Suprapubic skin (tissue), 4 donors: ENCODE results near the gene KRIT1. TPM values are rescaled to one million over a fixed set of nuclear protein-coding genes. Genes with fewer than 3 reads are reported as not detected.

ENCODE experiments used
- DNase-seq, 2 donors: peaks; one replicate each; pipeline ENCODE4 v3.0.0-alpha.2; 2019; ENCODE audit warnings: low spot score in 2 of 2
- H3K27ac ChIP-seq: fragments of 200-600 bp; sonication (generic); one replicate; pipeline ENCODE4 v1.5.1; 2019
- H3K27me3 ChIP-seq: fragments of 200-600 bp; sonication (generic); one replicate; pipeline ENCODE4 v1.5.1; 2019
- H3K36me3 ChIP-seq: fragments of 200-600 bp; sonication (generic); one replicate; pipeline ENCODE4 v1.5.1; 2019
- H3K4me1 ChIP-seq: fragments of 200-600 bp; sonication (generic); one replicate; pipeline ENCODE4 v1.5.1; 2019
- H3K4me3 ChIP-seq: fragments of 200-600 bp; sonication (generic); one replicate; pipeline ENCODE4 v1.5.1; 2019; ENCODE audit warnings: mild to moderate bottlenecking
- H3K9me3 ChIP-seq: fragments of 200-600 bp; sonication (generic); one replicate; pipeline ENCODE4 v1.5.1; 2019
- EP300 ChIP-seq: sonication (generic); formaldehyde crosslinking; IDR thresholded peaks from one replicate; pipeline ENCODE4 v1.6.1; 2017; ENCODE audit warnings: antibody characterized with exemption
- POLR2A ChIP-seq, 2 donors: fragments of 450-650 bp; IDR thresholded peaks; one replicate each; pipeline ENCODE4 v1.6.1; 2017; ENCODE audit warnings: antibody characterized with exemption in 2 of 2, mild to moderate bottlenecking in 2 of 2, moderate library complexity in 2 of 2
- POLR2AphosphoS5 ChIP-seq, 3 donors: sonication (generic); formaldehyde crosslinking; IDR thresholded peaks; one replicate each; pipeline ENCODE4 v1.6.1; 2017; ENCODE audit warnings: antibody characterized with exemption in 3 of 3
- WGBS: methylation state at CpG from one replicate; pipeline ENCODE4 v1.1.5; 2018; 5-methylcytosine and 5-hydroxymethylcytosine counted together
- total RNA-seq, 4 donors: library from RNA; depleted of rRNA; stranded (reverse); fragments of >200 nt; gene quantifications; one replicate each; pipeline ENCODE4 v1.1.0, GENCODE V29; 2016
- TF ChIP-seq, protein P1 (sequence below), 2 donors: fragments of 200-600 bp in 1 of 2; fragments of 450-650 bp in 1 of 2; sonication (generic) in 1 of 2; IDR thresholded peaks; one replicate each; pipeline ENCODE4 v1.5.1; 2016 to 2019; ENCODE audit warnings: antibody characterized with exemption in 2 of 2, mild to moderate bottlenecking in 1 of 2, moderate library complexity in 1 of 2

Gene KRIT1
- total RNA-seq, 4 donors from 2014 or later = 46.8 to 102 (median 60.1) TPM

- DNase-seq = no peak
- peak overlapping the region; percentile 36 for H3K27ac ChIP-seq
- TF ChIP-seq EP300 = no peak
- TF ChIP-seq, protein P1, sequence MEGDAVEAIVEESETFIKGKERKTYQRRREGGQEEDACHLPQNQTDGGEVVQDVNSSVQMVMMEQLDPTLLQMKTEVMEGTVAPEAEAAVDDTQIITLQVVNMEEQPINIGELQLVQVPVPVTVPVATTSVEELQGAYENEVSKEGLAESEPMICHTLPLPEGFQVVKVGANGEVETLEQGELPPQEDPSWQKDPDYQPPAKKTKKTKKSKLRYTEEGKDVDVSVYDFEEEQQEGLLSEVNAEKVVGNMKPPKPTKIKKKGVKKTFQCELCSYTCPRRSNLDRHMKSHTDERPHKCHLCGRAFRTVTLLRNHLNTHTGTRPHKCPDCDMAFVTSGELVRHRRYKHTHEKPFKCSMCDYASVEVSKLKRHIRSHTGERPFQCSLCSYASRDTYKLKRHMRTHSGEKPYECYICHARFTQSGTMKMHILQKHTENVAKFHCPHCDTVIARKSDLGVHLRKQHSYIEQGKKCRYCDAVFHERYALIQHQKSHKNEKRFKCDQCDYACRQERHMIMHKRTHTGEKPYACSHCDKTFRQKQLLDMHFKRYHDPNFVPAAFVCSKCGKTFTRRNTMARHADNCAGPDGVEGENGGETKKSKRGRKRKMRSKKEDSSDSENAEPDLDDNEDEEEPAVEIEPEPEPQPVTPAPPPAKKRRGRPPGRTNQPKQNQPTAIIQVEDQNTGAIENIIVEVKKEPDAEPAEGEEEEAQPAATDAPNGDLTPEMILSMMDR (IDR thresholded peaks at IDR 0.05) = no peak
- no peak for TF ChIP-seq POLR2A (IDR thresholded peaks at IDR 0.05)
- no peak for TF ChIP-seq POLR2AphosphoS5 (IDR thresholded peaks at IDR 0.05)
- H3K36me3 ChIP-seq = no peaks in the 10 kb centered on the region
- peaks cover 25% of the 10 kb centered on the region for H3K4me1 ChIP-seq
- no peaks in the 10 kb centered on the region for H3K27me3 ChIP-seq
- no peak overlapping the region for H3K4me3 ChIP-seq
- 70% methylated on average over 1 of the region's 1 CpG for WGBS
- H3K9me3 ChIP-seq = no peaks in the 10 kb centered on the region
Measured at GRCh38 chr7:92253251-92253650, 7.5 kb upstream of the KRIT1 start.

GRCh38 chr7:92251181-92251580 lies 5.5 kb upstream of the KRIT1 start:
- H3K9me3 ChIP-seq = no peaks in the 10 kb centered on the region
- H3K4me1 ChIP-seq = peaks cover 42% of the 10 kb centered on the region
- TF ChIP-seq POLR2AphosphoS5 (IDR thresholded peaks at IDR 0.05) = no peak
- TF ChIP-seq, protein P1 (IDR thresholded peaks at IDR 0.05) = no peak
- TF ChIP-seq POLR2A (IDR thresholded peaks at IDR 0.05) = no peak
- no peak for TF ChIP-seq EP300
- H3K36me3 ChIP-seq = no peaks in the 10 kb centered on the region
- H3K27me3 ChIP-seq = no peaks in the 10 kb centered on the region
- DNase-seq = no peak
- WGBS = 61% methylated on average over 1 of the region's 1 CpG
- no peak overlapping the region for H3K4me3 ChIP-seq
- H3K27ac ChIP-seq = no peak overlapping the region

- no peaks in the 10 kb centered on the region for H3K9me3 ChIP-seq
- no peaks in the 10 kb centered on the region for H3K36me3 ChIP-seq
- no peak overlapping the region for H3K4me3 ChIP-seq
- no peak for TF ChIP-seq POLR2AphosphoS5 (IDR thresholded peaks at IDR 0.05)
- TF ChIP-seq EP300 = no peak
- TF ChIP-seq POLR2A (IDR thresholded peaks at IDR 0.05) = no peak
- TF ChIP-seq, protein P1 (IDR thresholded peaks at IDR 0.05) = no peak
- no peak overlapping the region for H3K27ac ChIP-seq
- peaks cover 42% of the 10 kb centered on the region for H3K4me1 ChIP-seq
- H3K27me3 ChIP-seq = no peaks in the 10 kb centered on the region
- DNase-seq = no peak
Measured at GRCh38 chr7:92250603-92251002, 4.9 kb upstream of the KRIT1 start.

DNA sequence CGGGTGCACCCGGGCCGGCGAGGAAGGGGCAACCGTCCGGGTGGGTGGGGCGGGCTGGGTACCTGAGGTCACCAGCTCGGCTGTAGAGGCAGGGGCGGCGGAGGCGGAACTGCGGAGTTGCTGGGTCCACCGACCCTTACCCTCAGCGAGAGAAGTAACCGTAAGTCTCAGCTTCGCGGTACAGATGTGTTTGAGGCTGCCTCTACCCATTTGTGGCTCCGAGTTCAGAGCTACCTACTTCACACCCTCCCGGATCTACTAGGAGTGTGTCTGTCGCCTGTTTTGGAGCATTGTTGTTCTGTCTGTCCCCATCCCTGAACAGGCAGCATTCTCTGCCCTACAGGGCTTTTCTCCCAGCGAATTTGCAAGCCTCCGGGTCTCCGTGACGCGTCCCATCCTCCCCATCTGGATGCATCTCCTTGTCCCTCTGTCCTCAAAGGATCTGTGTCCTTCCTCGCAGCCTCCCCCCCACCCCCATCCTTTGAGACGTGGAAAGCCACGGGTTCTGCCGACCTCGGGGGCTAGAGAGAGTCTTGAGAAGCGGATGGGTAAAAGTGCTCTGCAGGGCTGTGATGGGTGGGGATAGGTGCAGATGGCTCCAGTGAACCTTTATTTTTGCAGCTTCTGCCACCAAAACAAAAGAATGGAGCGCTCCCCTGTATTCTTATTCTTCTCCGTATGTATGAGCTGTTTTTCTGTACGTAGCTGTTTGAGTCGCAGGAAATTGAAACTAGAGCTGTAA lies 817 bp upstream of the KRIT1 start:
- H3K4me3 ChIP-seq = peak overlapping the region; percentile 97
- H3K27ac ChIP-seq = peak overlapping the region; percentile 94
- DNase-seq = no peak
- H3K36me3 ChIP-seq = no peaks in the 10 kb centered on the region
- H3K4me1 ChIP-seq = peaks cover 35% of the 10 kb centered on the region
- H3K9me3 ChIP-seq = no peaks in the 10 kb centered on the region
- no peak for TF ChIP-seq EP300
- no peak for TF ChIP-seq POLR2A (IDR thresholded peaks at IDR 0.05)
- no peak for TF ChIP-seq POLR2AphosphoS5 (IDR thresholded peaks at IDR 0.05)
- TF ChIP-seq, protein P1 (IDR thresholded peaks at IDR 0.05) = no peak
- no peaks in the 10 kb centered on the region for H3K27me3 ChIP-seq
- 0% methylated on average over 21 of the region's 35 CpGs for WGBS

- H3K27me3 ChIP-seq = no peaks in the 10 kb centered on the region
- peaks cover 7% of the 10 kb centered on the region for H3K36me3 ChIP-seq
- TF ChIP-seq POLR2A (IDR thresholded peaks at IDR 0.05) (no peak), EP300 (no peak), POLR2AphosphoS5 (IDR thresholded peaks at IDR 0.05) (no peak)
- TF ChIP-seq, protein P1 (IDR thresholded peaks at IDR 0.05) = no peak
- no peaks in the 10 kb centered on the region for H3K9me3 ChIP-seq
- peak overlapping the region; percentile 94 for H3K27ac ChIP-seq
- H3K4me3 ChIP-seq = peak overlapping the region; percentile 97
- H3K4me1 ChIP-seq = peaks cover 35% of the 10 kb centered on the region
- 2% methylated on average over 11 of the region's 11 CpGs for WGBS
- DNase-seq = no peak
Measured at GRCh38 chr7:92244808-92245486, 767 bp downstream of the KRIT1 start.
